Choroid plexus epithelial cell (primary cell): ENCODE measurements around the gene AJAP1.

Source experiments
- DNase-seq: peaks from one replicate; pipeline ENCODE4 v3.0.0-alpha.2; 2010; ENCODE audit warnings: low read depth
- H3K4me3 ChIP-seq: 2 replicates; pipeline ENCODE4 v1.5.1; 2011; ENCODE audit warnings: low read depth, mild to moderate bottlenecking, control low read depth, low read length, moderate library complexity
- CTCF ChIP-seq: conservative IDR thresholded peaks from 2 replicates; pipeline ENCODE4 v1.5.1; 2011; ENCODE audit warnings: low read depth, mild to moderate bottlenecking, control low read depth, inconsistent platforms, low read length, moderate library complexity

The AJAP1 gene

GRCh38 chr1:4682607-4683220 lies 28.3 kb downstream of the AJAP1 start:
- no peak overlapping the region for H3K4me3 ChIP-seq
- TF ChIP-seq CTCF: no peak
- no peak for DNase-seq

GRCh38 chr1:4684136-4684535 lies 29.7 kb downstream of the AJAP1 start:
- DNase-seq: no peak
- H3K4me3 ChIP-seq: no peak overlapping the region
- no peak for TF ChIP-seq CTCF

- no peak for DNase-seq
- no peak for TF ChIP-seq CTCF
- no peak overlapping the region for H3K4me3 ChIP-seq
These were observed 30.6 kb downstream of the AJAP1 start for GRCh38 chr1:4684864-4685522.

GRCh38 chr1:4685523-4685865 lies 31.1 kb downstream of the AJAP1 start:
- DNase-seq: no peak
- no peak for TF ChIP-seq CTCF

GRCh38 chr1:4687943-4688342 lies 33.5 kb downstream of the AJAP1 start:
- no peak overlapping the region for H3K4me3 ChIP-seq
- TF ChIP-seq CTCF: no peak
- no peak for DNase-seq

More at GRCh38 chr1:4685523-4685865, 31.1 kb downstream of the AJAP1 start:
- no peak overlapping the region for H3K4me3 ChIP-seq

GRCh38 chr1:4689271-4689935 lies 35.0 kb downstream of the AJAP1 start:
- no peak for DNase-seq
- H3K4me3 ChIP-seq: no peak overlapping the region
- TF ChIP-seq CTCF: no peak
